NCI-H1092 treated with DMSO at 0.1 percent for 48 hours (cell line): Measurements from ENCODE around the gene FAM8A1.

Experiments used
- DNase-seq: peaks from one replicate; lab custom pipeline; 2025; lab: John Stamatoyannopoulos, UW

FAM8A1 gene

DNA sequence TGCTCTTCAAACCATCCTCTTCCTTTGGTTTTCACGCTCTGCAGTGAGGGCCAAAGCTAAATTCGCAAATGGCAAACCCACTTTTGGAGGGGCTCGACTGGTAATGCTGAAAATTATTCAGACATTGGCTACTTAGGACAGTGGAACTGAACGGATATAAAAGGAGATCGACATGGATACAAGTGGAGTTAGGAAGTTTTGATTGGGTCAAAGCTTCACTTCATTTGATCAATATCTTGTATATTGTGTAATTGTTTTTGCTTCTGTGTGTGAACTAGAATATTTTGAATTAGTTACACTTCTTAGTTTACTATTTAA lies 1.2 kb downstream of the FAM8A1 start:
- DNase-seq, result no peak

GRCh38 chr6:17602888-17603287 lies 2.8 kb downstream of the FAM8A1 start:
- DNase-seq, result no peak

DNA sequence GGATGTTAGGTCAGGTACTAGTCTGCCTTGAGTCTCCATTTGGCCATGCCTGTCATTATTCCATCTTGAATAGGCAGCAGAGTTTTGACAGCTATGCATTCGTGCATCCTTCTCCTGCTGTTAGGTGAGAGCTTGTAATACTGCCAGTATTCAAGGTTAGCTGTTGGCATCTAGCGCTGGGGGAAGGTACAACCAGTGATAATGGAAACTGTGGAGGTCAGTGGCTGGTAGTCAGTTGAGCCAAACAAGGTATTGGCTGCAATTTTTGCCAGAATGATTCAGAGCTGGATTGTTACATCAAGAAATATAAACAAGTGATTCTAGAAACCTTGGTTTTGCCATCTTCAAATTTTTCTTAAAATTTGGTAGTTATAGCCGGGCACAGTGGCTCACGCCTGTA lies 6.5 kb downstream of the FAM8A1 start:
- no peak for DNase-seq

GRCh38 chr6:17610835-17611234 lies 10.7 kb downstream of the FAM8A1 start:
- no peak for DNase-seq

GRCh38 chr6:17612048-17612447 lies 11.9 kb downstream of the FAM8A1 start:
- no peak for DNase-seq

DNA sequence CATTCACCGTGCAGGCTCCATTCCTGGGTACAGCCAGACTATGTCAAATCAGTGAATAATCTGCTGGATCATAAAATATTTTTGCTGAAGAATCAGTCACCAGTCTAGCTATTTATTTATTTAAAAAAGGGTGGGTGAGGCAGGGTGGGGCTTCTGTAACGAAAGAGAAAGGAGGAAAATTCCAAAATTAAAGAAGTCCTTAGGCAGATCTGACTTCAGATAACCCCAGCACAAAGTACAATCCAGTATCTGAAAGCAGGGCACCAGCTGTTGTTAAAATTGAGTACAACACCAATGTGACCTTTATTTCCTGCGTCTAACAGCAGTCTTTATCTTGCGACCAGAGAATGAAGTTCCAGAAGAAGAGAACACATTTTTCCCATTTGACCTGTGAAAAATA lies 15.7 kb downstream of the FAM8A1 start:
- DNase-seq, result no peak

DNA sequence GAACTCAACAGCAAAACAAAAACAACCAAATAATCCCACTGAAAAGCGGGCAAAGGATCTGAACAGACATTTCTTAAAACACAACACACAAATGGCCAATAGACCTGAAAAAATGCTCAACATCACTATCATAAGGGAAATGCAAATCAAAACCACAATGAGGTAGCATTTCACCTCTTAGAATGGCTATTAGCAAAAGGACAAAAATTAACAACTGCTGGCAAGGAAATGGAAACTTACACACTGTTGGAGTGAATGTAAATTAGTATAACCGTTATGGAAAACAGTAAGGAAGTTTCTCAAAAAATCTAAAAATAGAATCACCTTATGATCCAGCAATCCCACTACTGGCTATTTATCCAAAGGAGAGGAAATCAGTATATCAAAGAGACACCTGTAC lies 20.9 kb downstream of the FAM8A1 start:
- DNase-seq, result no peak

DNA sequence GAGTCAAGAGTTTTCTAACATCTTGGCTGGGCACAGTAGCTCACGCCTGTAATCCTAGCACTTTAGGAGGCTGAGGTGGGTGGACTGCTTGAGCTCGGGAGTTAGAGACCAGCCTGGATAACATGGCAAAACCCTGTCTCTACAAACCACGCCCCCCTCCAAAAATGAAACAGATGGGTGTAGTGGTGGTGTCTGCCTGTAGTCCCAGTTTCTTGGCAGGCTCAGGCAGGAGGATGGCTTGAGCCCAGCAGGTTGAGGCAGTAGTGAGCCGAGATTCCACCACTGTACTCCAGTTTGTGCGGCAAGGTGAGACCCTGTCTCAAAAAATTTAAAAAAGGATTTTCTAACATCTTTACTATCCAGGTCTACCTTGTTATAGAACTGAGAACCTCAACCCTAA lies 22.0 kb downstream of the FAM8A1 start:
- no peak for DNase-seq

- DNase-seq, result no peak
These were observed 24.3 kb downstream of the FAM8A1 start for GRCh38 chr6:17624396-17624795.

DNA sequence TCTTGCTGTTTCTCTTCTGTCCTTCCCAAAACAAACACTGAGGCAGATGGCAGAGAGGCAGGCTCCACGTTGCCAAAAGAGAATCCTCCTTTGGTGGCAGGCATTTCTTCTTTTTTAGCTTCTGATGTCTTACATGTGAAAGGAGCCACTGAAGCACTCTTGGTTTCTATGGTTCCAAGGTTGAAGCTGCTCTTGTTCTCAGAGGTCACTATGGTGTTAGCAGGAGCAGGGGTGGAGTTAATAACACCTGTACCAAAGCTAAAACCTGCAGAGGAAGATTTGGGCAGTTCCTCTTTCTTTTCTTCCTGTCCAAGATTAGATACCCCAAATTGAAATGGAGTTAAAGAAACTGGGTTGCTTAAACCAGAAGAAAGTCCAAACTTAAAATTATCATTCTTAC lies 28.8 kb downstream of the FAM8A1 start:
- DNase-seq, result no peak

GRCh38 chr6:17629824-17630510 lies 29.9 kb downstream of the FAM8A1 start:
- DNase-seq, result no peak

GRCh38 chr6:17630511-17631073 lies 30.5 kb downstream of the FAM8A1 start:
- no peak for DNase-seq

- no peak for DNase-seq
These were observed 32.8 kb downstream of the FAM8A1 start for GRCh38 chr6:17632934-17633333.

DNA sequence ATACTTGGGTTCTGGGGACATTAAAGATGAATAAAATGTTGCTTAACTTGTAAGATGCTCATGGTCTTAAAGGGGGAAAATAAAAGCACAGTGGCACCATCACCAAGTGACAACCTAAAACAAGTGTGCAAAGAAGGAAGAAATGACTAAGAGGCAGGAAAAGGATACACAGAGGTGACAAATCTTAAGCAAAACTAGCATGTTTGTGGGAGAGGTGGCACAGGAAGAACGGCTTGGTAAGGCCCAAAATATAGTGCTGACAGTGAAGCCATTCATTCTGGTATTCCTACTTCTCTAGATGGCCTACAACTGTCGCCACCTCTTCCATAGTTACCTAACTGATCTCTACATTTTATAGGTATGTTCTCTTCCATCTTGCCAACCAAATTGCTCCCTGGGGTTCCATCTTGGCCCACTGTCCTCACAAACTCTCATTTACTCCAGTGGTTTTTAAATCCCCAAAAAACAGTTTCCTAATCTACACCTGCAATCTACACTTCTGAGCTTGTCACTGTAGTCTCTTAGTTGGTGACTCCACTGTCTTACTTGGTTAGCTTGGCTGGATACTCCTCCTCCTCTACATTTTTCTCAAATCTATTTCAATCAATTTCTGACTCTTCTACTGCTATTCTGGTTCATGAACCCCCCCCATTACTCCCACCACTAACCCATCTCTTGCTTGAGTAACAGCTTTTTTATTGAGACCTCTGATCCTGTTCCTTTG lies 33.5 kb downstream of the FAM8A1 start:
- DNase-seq, result no peak

DNA sequence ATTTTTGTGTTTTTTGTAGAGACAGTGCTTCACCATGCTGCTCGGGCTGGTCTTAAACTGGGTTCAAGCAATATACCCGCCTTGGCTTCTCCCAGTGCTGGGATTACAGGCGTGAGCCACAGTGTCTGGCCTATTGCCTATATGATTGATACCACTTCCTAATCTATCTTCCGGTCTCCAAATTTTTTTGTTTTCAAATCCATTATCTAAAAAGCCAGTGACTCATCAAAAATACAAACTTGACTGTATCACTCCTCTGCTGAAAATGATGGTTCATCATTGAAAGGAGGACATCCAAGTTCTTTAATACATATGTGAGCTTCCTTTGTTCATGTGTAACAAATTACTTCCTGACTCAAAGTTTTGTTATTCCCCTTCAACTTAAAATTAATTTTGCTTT lies 35.5 kb downstream of the FAM8A1 start:
- DNase-seq, result no peak

GRCh38 chr6:17638212-17638715 lies 38.2 kb downstream of the FAM8A1 start:
- DNase-seq, result no peak

DNA sequence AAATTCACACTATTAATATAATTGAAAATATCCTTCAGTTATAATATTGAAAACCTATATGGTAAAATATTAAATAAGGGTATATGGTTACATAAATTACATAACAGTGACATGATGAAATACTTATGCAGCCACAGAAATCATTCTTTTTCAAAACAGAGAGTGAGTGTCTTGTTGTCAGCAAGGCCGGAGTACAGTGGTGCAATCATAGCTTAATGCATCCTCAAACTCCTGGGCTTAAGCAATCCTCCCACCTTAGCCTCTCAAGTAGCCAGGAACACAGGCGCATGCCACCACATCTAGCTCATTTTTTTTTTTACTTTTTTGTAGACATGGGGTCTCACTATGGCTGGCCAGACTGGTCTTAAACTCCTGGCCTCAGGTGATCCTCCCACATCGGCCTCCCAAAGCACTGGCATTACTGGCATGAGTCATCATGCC lies 40.4 kb downstream of the FAM8A1 start:
- no peak for DNase-seq

DNA sequence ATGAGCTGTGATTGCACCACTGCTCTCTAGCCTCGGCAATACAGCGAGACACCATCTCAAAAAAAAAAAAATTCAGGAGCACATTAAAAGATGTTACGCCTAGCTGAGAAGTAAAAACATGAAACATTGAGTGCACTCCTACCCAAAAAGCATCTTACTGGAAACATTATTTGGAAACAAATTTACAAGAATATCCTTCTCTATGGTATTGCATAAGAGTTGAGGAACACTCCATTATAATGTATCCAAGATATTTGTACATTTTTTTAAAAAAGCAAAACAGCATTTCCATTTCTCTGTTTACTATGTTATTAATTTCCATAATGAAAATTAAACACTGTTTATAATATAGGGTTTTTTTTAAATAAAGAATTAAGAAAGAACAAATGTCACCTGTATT lies 48.6 kb downstream of the FAM8A1 start:
- DNase-seq, result no peak

GRCh38 chr6:17650656-17651309 lies 50.7 kb downstream of the FAM8A1 start:
- no peak for DNase-seq

GRCh38 chr6:17653198-17653882 lies 53.2 kb downstream of the FAM8A1 start:
- DNase-seq, result no peak

DNA sequence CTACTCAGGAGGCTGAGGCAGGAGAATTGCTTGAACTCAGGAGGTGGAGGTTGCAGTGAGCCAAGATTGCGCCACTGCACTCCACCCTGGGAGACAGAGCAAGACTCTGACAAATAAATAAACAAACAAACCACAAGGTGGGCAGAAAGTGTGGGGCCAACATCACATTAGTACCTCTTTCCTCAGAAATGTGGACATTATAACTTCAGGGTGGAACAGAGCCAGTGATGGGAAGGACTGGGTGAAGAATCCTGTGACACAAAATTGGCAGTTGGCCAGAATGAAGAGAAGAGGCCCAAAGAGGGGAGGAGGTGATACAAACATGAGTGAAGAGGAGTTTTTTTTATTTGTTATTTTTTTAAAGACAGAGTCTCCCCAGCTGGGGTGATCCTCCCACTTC lies 56.0 kb downstream of the FAM8A1 start:
- no peak for DNase-seq

- DNase-seq, result no peak
These were observed 56.5 kb downstream of the FAM8A1 start for GRCh38 chr6:17656644-17657043.
